Measurements from ENCODE around the gene CDC25A. TPM values are rescaled to one million over a fixed set of nuclear protein-coding genes. Genes with fewer than 3 reads are reported as not detected.

CDC25A gene
- 1 to 10 TPM; 1.7 to 7.6 (median 4.8) TPM for total RNA-seq

- no peaks in the 10 kb centered on the region for H3K27me3 ChIP-seq
- in situ Hi-C loops (cut with MboI; ENCODE audit: low pct_ligation_motif_present in 1 of 4, low pct_unique_long_range_greater_than_20kb in 1 of 4, low sequenced_read_pairs in 3 of 4) (no loop called here), intact Hi-C loops (cut with DNase I; ENCODE audit: low total_unique reads) (no loop called here)
- peak within 1 kb of the TSS; percentile 56 to 83 (median 70) for H3K4me3 ChIP-seq
- no peaks in the 10 kb centered on the region for H3K36me3 ChIP-seq
- DNase-seq, result peak; percentile 98
- TF ChIP-seq EP300 (IDR thresholded peaks at IDR 0.05; ENCODE audit: low read depth) (no peak), POLR2A (IDR thresholded peaks at IDR 0.05) (no peak), POLR2AphosphoS5 (IDR thresholded peaks at IDR 0.05) (peak; percentile 22 to 57 (median 42))
- TF ChIP-seq, protein P1, sequence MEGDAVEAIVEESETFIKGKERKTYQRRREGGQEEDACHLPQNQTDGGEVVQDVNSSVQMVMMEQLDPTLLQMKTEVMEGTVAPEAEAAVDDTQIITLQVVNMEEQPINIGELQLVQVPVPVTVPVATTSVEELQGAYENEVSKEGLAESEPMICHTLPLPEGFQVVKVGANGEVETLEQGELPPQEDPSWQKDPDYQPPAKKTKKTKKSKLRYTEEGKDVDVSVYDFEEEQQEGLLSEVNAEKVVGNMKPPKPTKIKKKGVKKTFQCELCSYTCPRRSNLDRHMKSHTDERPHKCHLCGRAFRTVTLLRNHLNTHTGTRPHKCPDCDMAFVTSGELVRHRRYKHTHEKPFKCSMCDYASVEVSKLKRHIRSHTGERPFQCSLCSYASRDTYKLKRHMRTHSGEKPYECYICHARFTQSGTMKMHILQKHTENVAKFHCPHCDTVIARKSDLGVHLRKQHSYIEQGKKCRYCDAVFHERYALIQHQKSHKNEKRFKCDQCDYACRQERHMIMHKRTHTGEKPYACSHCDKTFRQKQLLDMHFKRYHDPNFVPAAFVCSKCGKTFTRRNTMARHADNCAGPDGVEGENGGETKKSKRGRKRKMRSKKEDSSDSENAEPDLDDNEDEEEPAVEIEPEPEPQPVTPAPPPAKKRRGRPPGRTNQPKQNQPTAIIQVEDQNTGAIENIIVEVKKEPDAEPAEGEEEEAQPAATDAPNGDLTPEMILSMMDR (IDR thresholded peaks at IDR 0.05), result no peak
- peaks cover 0 to 26% (median 16%) of the 10 kb centered on the region in 4 donors for H3K4me1 ChIP-seq
- H3K9me3 ChIP-seq, result no peaks in the 10 kb centered on the region
- WGBS, 2 donors (ENCODE audit: low coverage in 1 of 2), result 0 to 14% methylated on average over 13 to 30 of the region's 44 CpGs
- peak within 1 kb of the TSS; percentile 63 to 88 (median 84) for H3K27ac ChIP-seq
These were observed at the start of gene CDC25A for GRCh38 chr3:48188266-48189201. Gene CDC25A, minus strand, starts transcription at chr3:48188417. Its CDS starts 470 bp downstream, at chr3:48187947.

- 50 to 69% methylated on average over 1 of the region's 1 CpG for WGBS, 2 donors (ENCODE audit: low coverage in 1 of 2)
- no peak for DNase-seq
- no peak overlapping the region for H3K27ac ChIP-seq
- H3K27me3 ChIP-seq, result no peaks in the 10 kb centered on the region
- H3K36me3 ChIP-seq, result no peaks in the 10 kb centered on the region
- intact Hi-C loops (cut with DNase I; ENCODE audit: low total_unique reads) (no loop called here), in situ Hi-C loops (cut with MboI; ENCODE audit: low pct_ligation_motif_present in 1 of 4, low pct_unique_long_range_greater_than_20kb in 1 of 4, low sequenced_read_pairs in 3 of 4) (no loop called here)
- no peaks in the 10 kb centered on the region for H3K9me3 ChIP-seq
- H3K4me1 ChIP-seq, result peaks cover 0 to 19% (median 3%) of the 10 kb centered on the region in 4 donors
- TF ChIP-seq EP300 (IDR thresholded peaks at IDR 0.05; ENCODE audit: low read depth) (no peak), POLR2AphosphoS5 (IDR thresholded peaks at IDR 0.05) (no peak), POLR2A (IDR thresholded peaks at IDR 0.05) (no peak)
- TF ChIP-seq, protein P1 (IDR thresholded peaks at IDR 0.05), result no peak
- no peak overlapping the region for H3K4me3 ChIP-seq
These were observed 48.3 kb upstream of the CDC25A start for GRCh38 chr3:48236531-48236930.

- in situ Hi-C loops (cut with MboI; ENCODE audit: low pct_ligation_motif_present in 1 of 4, low pct_unique_long_range_greater_than_20kb in 1 of 4, low sequenced_read_pairs in 3 of 4), result no loop called here
- H3K9me3 ChIP-seq, result no peaks in the 10 kb centered on the region
- peaks cover 0 to 14% (median 0%) of the 10 kb centered on the region in 4 donors for H3K4me1 ChIP-seq
- intact Hi-C loops (cut with DNase I; ENCODE audit: low total_unique reads), result no loop called here
- H3K4me3 ChIP-seq, result no peak overlapping the region
- TF ChIP-seq POLR2A (IDR thresholded peaks at IDR 0.05), result no peak
- TF ChIP-seq, protein P1 (IDR thresholded peaks at IDR 0.05), result no peak
- TF ChIP-seq EP300 (IDR thresholded peaks at IDR 0.05; ENCODE audit: low read depth), result no peak
- TF ChIP-seq POLR2AphosphoS5 (IDR thresholded peaks at IDR 0.05), result no peak
- 65 to 80% methylated on average over 1 to 2 of the region's 2 CpGs for WGBS, 2 donors (ENCODE audit: low coverage in 1 of 2)
- H3K27me3 ChIP-seq, result no peaks in the 10 kb centered on the region
- H3K27ac ChIP-seq, result no peak overlapping the region
- no peak for DNase-seq
- no peaks in the 10 kb centered on the region for H3K36me3 ChIP-seq
These were observed 45.3 kb upstream of the CDC25A start for GRCh38 chr3:48233542-48233941.

DNA sequence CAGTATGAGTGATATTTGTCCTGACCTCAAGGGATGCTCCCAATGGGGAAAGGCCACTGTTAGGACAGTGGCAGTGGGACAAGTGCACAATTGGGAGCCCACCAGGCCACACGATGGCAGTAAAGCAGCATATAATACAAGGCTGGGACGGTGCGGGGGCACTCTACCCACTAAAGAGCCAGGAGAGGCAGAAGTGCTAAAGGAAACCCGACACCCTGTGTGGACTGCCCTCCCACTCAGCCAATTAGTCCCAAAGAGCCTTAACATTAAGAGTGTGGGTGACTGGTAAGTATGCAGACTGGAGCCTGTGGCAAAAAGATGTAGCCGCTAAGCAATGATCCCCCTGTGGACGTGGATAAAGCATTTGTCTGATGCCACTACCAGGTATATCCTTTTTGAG is 44.5 kb upstream of the CDC25A start:
- intact Hi-C loops (cut with DNase I; ENCODE audit: low total_unique reads) (loop anchor here (1.0 kb wide), 1 partner anchor 18 kb away; no protein-coding TSS in a partner anchor), in situ Hi-C loops (cut with MboI; ENCODE audit: low pct_ligation_motif_present in 1 of 4, low pct_unique_long_range_greater_than_20kb in 1 of 4, low sequenced_read_pairs in 3 of 4) (no loop called here)
- DNase-seq, result peak; percentile 70
- no peaks in the 10 kb centered on the region for H3K27me3 ChIP-seq
- TF ChIP-seq POLR2A (IDR thresholded peaks at IDR 0.05) (no peak), EP300 (IDR thresholded peaks at IDR 0.05; ENCODE audit: low read depth) (no peak)
- TF ChIP-seq, protein P1 (IDR thresholded peaks at IDR 0.05), result peak; percentile 15 to 39 (median 33)
- peaks cover 0 to 14% (median 0%) of the 10 kb centered on the region in 4 donors for H3K4me1 ChIP-seq
- no peaks in the 10 kb centered on the region for H3K36me3 ChIP-seq
- H3K9me3 ChIP-seq, result no peaks in the 10 kb centered on the region
- no peak overlapping the region for H3K27ac ChIP-seq
- no peak overlapping the region for H3K4me3 ChIP-seq
- 34% methylated on average over 6 of the region's 6 CpGs; no CpG with 5 or more reads in 1 of the 2 donors for WGBS, 2 donors (ENCODE audit: low coverage in 1 of 2)
